Suprapubic skin (tissue), 4 donors: Measurements from ENCODE around the gene RNF6. TPM values are rescaled to one million over a fixed set of nuclear protein-coding genes. Genes with fewer than 3 reads are reported as not detected.

Source experiments
- DNase-seq, 2 donors: peaks; one replicate each; pipeline ENCODE4 v3.0.0-alpha.2; 2019; ENCODE audit warnings: low spot score in 2 of 2
- H3K27ac ChIP-seq: fragments of 200-600 bp; sonication (generic); one replicate; pipeline ENCODE4 v1.5.1; 2019
- H3K27me3 ChIP-seq: fragments of 200-600 bp; sonication (generic); one replicate; pipeline ENCODE4 v1.5.1; 2019
- H3K36me3 ChIP-seq: fragments of 200-600 bp; sonication (generic); one replicate; pipeline ENCODE4 v1.5.1; 2019
- H3K4me1 ChIP-seq: fragments of 200-600 bp; sonication (generic); one replicate; pipeline ENCODE4 v1.5.1; 2019
- H3K4me3 ChIP-seq: fragments of 200-600 bp; sonication (generic); one replicate; pipeline ENCODE4 v1.5.1; 2019; ENCODE audit warnings: mild to moderate bottlenecking
- H3K9me3 ChIP-seq: fragments of 200-600 bp; sonication (generic); one replicate; pipeline ENCODE4 v1.5.1; 2019
- CTCF ChIP-seq, 2 donors: fragments of 200-600 bp in 1 of 2; fragments of 450-650 bp in 1 of 2; sonication (generic) in 1 of 2; IDR thresholded peaks; one replicate each; pipeline ENCODE4 v1.5.1; 2016 to 2019; ENCODE audit warnings: antibody characterized with exemption in 2 of 2, mild to moderate bottlenecking in 1 of 2, moderate library complexity in 1 of 2
- EP300 ChIP-seq: sonication (generic); formaldehyde crosslinking; IDR thresholded peaks from one replicate; pipeline ENCODE4 v1.6.1; 2017; ENCODE audit warnings: antibody characterized with exemption
- POLR2A ChIP-seq, 2 donors: fragments of 450-650 bp; IDR thresholded peaks; one replicate each; pipeline ENCODE4 v1.6.1; 2017; ENCODE audit warnings: antibody characterized with exemption in 2 of 2, mild to moderate bottlenecking in 2 of 2, moderate library complexity in 2 of 2
- POLR2AphosphoS5 ChIP-seq, 3 donors: sonication (generic); formaldehyde crosslinking; IDR thresholded peaks; one replicate each; pipeline ENCODE4 v1.6.1; 2017; ENCODE audit warnings: antibody characterized with exemption in 3 of 3
- whole genome bisulfite sequencing: methylation state at CpG from one replicate; pipeline ENCODE4 v1.1.5; 2018; 5-methylcytosine and 5-hydroxymethylcytosine counted together
- total RNA-seq, 4 donors: library from RNA; depleted of rRNA; stranded (reverse); fragments of >200 nt; gene quantifications; one replicate each; pipeline ENCODE4 v1.1.0, GENCODE V29; 2016

The RNF6 gene
- total RNA-seq, 4 donors from 2014 or later: 18.2 to 30.6 (median 25.0) TPM

GRCh38 chr13:26168237-26168814, 53.8 kb downstream of the RNF6 start:
- DNase-seq: no peak
- 74% methylated on average over 6 of the region's 6 CpGs for WGBS

GRCh38 chr13:26163812-26164211, 58.3 kb downstream of the RNF6 start:
- DNase-seq: no peak
- peaks cover 6% of the 10 kb centered on the region for H3K27me3 ChIP-seq
- no peaks in the 10 kb centered on the region for H3K36me3 ChIP-seq
- no peaks in the 10 kb centered on the region for H3K9me3 ChIP-seq
- H3K4me3 ChIP-seq: no peak overlapping the region
- H3K4me1 ChIP-seq: no peaks in the 10 kb centered on the region
- TF ChIP-seq POLR2A (IDR thresholded peaks at IDR 0.05) (no peak), EP300 (no peak), POLR2AphosphoS5 (IDR thresholded peaks at IDR 0.05) (no peak), CTCF (IDR thresholded peaks at IDR 0.05) (no peak)
- no peak overlapping the region for H3K27ac ChIP-seq
- 86% methylated on average over 3 of the region's 3 CpGs for WGBS

More at GRCh38 chr13:26168237-26168814, 53.8 kb downstream of the RNF6 start:
- H3K36me3 ChIP-seq: no peaks in the 10 kb centered on the region
- no peak overlapping the region for H3K27ac ChIP-seq
- no peaks in the 10 kb centered on the region for H3K4me1 ChIP-seq
- H3K27me3 ChIP-seq: peaks cover 8% of the 10 kb centered on the region
- no peak overlapping the region for H3K4me3 ChIP-seq
- H3K9me3 ChIP-seq: no peaks in the 10 kb centered on the region
- no peak for TF ChIP-seq CTCF (IDR thresholded peaks at IDR 0.05)
- TF ChIP-seq EP300: no peak
- TF ChIP-seq POLR2AphosphoS5 (IDR thresholded peaks at IDR 0.05): no peak
- TF ChIP-seq POLR2A (IDR thresholded peaks at IDR 0.05): no peak

Other genes starting within 250 kb of the RNF6 start
- gene SHISA2, start 170.3 kb downstream of the RNF6 start, total RNA-seq: 1 to 10 TPM; 1.6 to 8.9 (median 2.4) TPM
- gene CDK8, start 31.8 kb upstream of the RNF6 start, total RNA-seq: 10 to 100 TPM in 3 of 4 donors, 1 to 10 TPM in 1; 9.8 to 13.3 (median 12.5) TPM